HG03103 (cell line): ENCODE data around the gene KIF27.
"Not testable (repeated sequence)": the region's sequence is repeated elsewhere in the genome, so short reads cannot be mapped to it uniquely, and the experiment has no call there.

Source experiments
- ATAC-seq: cut with Tn5 transposase; IDR thresholded peaks from one replicate; pipeline ENCODE4 v1.9.1; 2021; ENCODE audit warnings: low read depth; ENCODE audit not compliant: unreplicated experiment

KIF27 gene

DNA sequence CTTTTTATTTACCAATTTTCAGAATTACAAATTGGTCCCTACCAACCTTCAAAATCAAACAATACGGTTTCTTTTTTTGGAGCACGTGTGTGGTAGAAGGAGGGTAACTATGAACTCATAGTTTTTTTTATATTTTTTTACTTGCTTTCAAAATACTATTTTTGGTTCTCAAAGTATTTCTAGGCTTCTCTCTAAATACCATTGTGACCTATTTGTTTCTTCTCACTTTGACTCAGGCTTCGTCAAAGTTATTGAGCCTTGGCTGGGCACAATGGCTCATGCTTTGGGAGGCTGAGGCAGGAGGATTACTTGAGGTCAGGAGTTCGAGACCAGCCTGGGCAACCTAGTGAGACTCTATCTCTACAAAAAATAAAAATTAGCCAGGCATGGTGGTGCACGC, 11.6 kb upstream of the KIF27 start:
- ATAC-seq, result no peak

DNA sequence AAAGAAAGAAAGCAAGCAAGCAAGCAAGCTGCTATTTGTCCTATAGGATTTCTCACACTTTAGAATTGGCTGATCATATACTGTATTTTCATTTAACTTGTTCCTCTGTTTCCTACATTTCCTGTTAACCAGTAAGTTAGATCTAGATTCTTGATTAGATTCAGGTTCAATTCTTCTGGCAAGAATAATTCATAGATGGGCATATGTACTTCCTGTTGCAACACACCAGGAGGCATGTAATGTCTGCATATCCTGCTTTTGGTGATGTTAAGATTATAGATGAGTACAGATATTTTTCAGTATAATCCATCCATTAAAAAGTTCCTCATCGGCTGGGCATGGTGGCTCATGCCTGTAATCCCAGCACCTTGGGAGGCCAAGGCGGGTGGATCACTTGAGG, 10.8 kb upstream of the KIF27 start:
- ATAC-seq, result no peak

DNA sequence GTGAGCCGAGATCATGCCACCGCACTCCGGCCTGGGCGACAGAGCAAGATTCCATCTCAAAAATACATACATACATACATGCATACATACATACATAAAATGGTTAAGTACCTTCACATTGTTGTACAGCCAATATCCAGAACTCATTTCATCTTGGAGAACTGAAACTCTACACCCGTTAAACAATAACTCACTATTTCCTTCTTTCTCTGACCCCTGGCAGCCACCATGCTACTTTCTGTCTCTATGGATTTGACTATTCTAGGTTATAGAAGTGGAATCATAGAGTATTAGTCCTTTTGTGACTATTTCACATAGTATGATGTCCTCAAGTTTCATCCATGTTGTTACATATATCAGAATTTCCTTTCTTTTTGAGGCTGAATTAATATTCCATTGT, 9.6 kb upstream of the KIF27 start:
- no peak for ATAC-seq

DNA sequence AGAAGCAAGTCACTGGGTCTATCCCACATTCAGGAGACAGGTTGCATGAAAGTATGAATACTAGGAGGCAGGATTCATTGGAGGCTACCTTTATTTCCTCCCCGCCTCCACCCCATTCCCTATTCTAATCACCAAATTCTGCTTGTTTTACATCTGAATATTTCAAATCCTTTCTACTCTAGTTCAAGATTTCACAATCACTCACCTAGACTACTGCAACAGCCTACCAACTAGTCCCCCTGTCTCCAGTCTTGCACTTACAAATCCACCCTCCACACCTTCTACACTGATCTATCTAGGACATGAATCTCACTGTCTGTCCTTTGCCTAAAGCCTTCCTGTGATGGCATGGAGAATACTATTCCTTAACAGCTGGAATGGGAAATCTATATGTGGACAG, 6.4 kb upstream of the KIF27 start:
- ATAC-seq, result no peak

DNA sequence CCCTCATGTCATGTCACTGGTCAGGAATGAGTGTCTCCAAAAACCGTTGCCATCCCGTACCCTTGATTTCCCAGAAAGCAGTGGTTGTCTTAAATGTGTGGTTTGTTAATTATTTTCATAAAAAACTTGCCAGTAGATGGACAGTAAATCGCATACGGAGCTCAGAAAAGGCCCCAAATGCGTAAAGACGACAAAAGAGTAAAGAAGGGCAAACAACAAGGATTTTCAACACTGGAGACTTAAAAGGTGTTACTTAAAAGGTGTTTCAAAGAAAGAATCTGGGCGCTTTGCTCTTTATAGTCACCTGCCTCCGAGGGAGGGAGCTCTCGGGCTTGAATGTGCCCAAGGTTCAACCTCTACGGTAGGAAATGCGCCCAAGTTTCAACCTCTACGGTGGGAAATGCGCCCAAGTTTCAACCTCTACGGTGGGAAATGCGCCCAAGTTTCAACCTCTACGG, 734 bp downstream of the KIF27 start:
- ATAC-seq, result peak; percentile 31

DNA sequence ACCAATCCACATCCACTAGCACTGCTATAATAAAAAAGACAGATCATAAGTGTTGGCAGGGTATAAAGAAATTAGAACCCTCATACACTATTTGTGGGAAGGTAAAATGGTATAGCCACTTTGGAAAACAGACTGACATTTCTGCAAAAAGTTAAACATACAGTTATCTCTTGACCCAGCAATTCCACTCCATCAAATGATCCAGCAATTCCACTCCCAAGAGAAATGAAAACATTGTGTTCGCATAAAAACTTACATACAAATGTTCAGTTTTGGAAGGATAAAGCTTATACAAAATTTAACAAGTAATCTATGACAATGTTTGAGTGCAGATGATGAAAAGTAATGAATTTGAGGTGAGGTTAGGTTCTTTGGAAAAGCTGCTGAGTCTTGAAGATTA, 2.1 kb downstream of the KIF27 start:
- no peak for ATAC-seq

DNA sequence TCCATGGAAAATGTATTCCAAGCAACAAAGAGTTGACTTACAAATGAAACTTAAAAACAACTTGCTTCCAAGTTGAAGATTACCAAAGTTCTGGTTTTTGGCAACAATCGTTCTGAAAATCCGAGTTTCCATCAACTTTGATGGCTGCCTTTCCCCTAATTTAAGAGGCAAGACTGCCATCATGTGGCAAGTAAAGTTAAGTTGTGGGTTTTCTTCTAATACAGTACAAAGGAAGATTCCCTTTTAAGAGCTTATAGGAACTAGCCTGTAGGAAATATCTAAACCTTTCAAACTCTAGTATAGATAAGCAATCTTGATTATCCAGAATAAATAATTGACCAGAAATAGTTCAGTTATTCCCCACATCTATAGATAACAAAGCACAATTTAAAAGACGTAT, 9.0 kb downstream of the KIF27 start:
- not testable (repeated sequence) for ATAC-seq

DNA sequence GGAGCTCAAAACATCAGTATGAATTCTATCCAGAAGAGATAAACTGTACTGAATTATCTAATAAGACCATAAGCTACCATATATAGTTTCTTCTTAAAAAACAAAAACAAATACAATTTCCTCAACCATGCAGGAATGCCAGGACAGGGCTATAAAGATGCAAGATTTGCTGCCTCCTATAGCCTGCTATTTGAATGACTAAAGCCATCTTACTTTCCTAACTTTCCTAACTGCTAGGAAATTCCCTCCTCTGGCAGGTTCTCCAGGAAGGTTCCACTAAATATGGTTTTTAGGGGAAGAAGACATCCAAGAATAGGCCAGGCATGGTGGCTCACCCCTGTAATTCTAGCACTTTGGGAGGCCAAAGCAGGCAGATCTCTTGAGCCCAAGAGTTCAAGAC, 15.1 kb downstream of the KIF27 start:
- no peak for ATAC-seq

DNA sequence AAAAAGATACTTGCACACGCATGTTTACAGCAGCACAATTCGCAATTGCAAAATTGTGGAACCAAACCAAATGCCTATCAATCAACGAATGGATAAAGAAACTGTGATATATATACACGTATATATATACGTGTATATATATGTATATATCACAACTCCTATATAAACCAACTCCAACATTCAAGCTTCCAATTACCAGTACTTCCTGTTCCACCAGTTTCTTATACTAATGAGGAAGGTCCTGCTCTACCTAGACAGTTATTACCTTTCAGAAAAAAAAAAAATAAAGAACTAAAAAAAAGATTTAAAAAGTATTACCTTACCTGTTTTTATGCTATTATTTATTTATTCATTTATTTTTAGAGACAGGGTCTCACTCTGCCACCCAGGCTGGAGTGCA, 20.6 kb downstream of the KIF27 start:
- not testable (repeated sequence) for ATAC-seq

DNA sequence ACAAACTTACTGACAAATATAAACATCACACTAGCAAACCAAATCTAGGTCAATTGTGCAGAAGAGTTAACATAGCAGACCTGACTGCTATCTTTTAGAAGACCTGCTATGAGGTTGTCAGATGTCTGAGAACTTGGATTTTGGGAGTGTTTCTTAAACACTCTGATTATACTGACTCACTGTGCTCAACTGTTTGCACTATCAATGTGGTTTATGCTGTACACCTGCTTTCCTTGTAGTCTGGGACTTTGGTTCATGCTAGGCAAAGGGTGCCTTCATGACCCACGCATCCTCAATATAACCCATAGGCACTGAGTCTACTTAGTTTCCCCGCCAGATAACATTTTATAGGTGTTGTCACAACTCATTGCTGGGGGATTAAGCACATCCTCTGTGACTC, 26.9 kb downstream of the KIF27 start:
- not testable (repeated sequence) for ATAC-seq

DNA sequence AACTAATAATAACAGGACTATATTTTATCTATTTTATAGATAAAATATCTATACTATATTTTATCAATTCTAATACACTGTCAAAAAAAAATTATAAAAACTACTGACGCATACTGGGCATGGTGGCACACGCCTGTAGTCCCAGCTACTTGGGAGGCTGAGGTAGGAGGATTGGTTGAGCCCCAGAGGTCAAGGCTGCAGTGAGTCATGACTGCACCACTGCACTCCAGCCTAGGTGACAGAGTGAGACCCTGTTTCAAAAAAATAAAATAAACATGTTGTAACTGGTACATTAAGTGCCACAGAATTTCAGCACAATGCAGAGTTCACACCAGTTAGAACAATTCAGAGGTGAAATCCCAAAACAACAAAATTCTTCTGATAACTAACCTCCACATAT, 34.7 kb downstream of the KIF27 start:
- not testable (repeated sequence) for ATAC-seq

DNA sequence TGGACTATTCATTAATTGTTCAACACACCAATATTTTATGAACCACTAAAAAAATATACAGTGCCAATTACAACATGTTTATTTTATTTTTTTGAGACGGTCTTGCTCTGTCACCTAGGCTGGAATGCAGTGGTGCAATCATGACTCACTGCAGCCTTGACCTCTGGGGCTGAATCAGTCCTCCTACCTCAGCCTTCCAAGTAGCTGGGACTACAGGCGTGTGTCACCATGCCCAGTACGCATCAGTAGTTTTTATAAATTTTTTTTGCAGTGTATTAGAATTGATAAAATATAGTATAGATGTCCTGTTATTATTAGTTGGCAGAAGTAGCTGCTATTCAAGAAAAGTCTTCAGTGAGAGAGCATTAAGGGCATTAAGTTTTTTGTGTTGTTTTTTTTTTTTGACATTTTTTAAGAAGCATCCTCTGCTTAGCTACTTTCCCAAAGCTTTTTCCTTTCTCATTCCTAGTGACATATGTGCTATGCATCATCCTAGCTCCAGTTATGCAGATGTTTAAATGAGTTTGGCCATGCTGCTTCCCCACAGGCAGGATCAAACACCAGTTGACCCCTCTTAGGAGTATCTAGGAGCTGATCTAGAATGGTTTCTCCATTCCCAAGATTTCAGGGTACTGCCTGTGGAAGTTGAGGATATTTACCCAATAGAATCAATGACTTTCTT, 35.5 kb downstream of the KIF27 start:
- not testable (repeated sequence) for ATAC-seq

DNA sequence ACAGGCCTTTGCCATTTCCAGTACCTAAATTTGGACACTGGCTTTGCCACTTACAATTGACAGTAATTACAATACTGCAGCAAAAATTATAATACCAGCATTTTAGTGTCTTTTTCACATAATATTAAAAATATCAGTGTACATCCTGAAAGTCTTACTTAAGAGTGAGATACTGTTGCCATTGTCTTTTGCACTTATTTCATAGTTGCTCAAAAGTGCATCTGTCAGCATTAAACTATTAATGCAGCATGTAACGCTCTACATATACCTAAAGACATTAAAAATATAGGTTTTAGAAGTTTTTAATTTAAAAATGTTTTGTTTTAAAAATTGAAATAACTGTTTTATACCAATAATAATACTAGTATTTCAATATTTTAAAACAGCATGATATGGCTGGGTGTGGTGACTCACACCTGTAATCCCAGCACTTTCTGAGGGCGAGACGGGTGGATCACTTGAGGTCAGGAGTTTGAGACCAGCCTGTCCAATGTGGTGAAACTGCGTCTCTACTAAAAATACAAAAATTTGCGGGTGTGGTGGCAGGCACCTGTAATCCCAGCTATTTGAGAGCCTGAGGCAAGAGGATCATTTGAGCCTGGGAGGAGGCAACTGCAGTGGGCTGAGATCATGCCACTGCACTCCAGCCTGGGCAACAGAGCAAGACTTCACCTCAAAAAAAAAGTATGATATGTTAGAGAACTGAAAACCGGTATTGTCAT, 39.4 kb downstream of the KIF27 start:
- ATAC-seq, result not testable (repeated sequence)

DNA sequence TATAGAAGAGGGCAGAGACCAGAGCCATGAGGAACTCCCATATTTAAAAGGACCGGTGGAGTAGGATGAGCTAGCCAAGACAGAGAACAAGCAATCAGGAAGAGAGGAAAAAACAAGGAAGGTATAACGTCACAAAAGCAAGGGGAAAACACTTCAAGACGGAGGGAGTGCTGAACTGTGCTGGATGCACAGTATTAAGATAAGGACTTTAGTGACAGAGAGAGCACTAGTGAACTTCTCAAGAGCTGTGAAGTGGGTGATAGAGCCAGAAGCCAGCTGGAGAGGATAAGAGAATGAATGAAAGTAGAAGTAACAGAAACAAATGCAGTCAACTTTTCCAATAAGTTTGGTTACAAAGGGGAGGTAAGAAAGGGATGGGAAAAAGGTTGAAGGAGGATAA, 45.7 kb downstream of the KIF27 start:
- not testable (repeated sequence) for ATAC-seq

DNA sequence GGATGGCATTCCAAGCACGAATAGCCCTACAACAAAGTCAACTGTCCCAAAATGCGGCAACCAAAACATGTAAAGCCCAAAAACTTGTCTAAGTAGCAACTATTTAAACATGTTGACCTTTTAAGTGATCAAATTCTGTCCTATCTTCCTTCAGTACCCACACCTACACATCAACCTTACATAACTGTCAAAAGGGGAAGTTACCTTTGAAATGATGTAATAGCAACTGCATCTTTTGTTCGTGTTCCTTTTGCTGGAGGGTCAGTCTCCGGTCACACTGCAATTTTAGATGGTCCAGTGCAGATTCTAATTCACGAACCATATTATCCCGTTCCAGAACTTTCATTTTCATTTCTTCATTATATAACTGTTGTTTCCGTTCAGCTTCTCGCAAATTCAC, 71.3 kb downstream of the KIF27 start:
- ATAC-seq, result not testable (repeated sequence)

DNA sequence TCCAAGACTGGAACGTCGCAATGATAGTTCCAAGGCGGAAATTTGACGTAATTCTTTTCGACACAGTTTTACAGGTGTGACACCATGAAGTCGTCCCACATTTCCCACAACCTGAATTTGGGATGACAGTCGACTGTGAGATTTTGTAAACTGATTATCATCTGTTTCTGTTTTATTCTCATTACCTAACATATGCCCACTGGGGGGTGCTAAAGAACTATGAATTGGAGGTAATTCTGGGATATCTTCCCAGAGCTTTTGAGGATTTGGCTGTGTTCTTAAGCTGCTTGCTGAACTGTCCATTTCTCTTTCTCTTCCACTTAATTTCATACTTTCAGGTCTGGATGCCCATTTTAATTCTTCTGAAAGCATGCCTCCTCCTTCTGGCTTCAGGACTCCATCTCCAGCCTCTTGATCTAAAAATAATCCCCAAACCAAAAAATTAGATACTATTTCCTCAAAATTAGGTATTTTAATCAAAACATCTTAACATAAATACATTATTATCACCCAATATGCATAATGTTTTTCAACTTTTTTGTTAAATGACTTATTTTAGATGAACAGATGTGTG, 84.1 kb downstream of the KIF27 start:
- not testable (repeated sequence) for ATAC-seq

DNA sequence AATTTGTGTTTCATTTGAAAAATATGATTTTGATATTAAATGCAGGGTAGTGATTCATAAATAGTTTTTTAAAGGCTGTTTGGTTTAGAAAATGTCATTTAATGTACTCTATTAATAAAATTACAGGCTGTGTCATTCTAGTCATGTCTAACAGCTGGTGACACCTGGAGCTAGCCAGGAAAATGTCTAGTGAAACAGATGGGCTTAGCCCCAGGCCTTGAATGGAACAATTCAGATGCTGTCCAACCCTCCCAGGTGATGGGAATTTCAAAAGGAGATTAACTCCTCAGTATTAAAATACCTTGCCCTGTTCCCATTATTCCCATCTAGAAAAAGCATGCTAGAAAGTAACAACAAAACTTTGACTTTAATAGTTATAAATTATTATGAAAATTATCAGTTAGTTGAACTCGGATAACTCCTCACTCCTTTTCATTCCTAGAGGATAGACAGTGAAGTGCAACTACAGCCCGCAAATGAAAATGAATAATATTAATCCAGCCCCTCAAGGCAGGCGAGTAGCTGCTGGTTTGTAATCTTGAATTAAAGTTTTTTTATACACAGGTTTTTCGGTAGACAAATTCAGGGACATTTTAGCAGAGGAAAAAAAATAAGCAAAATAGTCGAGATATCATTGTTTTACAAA, 90.7 kb downstream of the KIF27 start:
- ATAC-seq, result not testable (repeated sequence)

DNA sequence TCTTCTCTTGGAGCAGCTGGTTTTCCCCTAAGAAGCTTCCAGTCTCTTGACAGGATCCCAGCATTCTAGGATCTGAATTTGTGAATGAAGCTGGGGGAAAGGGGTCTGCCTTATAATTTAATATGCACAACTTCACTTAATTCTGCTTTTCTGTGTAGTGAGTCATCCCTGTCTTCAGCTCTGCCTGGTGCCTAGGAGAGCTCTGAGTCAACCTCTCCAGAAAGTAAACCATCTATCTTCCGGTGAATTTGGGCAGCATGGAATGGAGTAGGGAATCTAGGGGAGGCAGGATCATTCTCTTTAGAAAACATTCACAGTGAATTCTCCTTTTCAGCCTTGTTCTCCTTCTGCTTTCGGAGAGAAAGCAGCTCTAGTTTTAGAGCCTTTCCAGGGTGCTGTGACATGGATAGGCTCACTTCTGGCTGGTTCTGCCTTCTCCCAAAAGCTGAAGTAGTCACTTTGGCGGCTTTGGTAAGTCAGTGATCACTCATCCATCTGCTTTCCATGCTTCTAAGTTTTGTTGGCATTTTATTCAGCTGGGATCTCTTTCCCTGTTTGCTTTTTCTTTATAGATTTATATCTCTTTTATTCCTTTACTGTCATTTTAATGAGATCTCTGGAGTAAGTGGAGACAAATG, 96.1 kb downstream of the KIF27 start:
- not testable (repeated sequence) for ATAC-seq

DNA sequence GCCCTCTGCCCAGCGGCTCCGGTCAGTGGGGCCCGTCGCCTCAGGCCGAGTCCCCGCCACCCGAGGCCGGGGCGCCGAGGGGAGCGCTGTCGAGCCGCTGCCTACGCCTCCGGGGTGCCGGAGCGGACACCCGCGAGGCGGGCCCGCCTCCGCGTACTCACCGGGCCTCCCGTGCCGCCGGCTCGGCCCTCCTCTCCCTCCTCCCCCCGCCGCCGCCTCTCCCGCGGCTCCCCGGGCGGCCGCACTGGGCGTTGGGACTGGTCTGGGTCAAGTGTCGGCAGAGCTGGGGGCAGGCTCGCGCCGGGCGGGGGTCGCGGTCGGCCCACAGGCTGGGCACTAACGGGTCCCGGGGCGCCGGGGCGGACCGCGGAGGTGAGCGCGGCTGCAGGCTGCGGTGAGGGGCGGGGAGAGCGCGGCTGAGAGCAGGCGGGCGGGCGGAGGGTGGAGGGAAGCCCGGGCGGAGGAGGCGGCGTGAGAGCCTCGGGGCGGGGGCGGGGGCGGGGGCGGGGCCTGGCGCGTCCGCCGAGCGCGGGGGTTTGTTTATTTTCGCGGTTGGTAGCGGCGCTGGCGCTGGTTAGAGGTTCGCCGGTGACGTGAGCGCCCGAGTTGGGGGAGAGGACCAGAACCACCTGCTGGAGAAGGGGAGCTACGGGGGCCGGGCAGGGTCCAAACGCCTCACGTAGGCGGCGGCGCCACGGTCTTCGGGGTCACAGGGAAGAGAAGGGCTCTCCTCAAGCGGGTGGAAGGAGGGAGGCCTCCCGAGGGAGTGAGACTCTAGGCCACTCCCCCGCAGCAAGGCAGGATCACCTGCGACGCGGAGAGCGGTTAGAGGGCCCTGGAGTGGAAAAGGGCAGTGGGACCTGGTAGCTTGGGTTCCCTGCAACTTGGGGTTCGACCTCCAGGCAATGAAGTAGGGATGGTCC, 103.6 kb downstream of the KIF27 start, which contains the start of gene GKAP1:
TSS of gene GKAP1 (minus strand) at position 414 of the 923 bp plus-strand sequence. CDS start 11,252 bp downstream, outside the sequence.
- ATAC-seq, result peak; percentile 71

DNA sequence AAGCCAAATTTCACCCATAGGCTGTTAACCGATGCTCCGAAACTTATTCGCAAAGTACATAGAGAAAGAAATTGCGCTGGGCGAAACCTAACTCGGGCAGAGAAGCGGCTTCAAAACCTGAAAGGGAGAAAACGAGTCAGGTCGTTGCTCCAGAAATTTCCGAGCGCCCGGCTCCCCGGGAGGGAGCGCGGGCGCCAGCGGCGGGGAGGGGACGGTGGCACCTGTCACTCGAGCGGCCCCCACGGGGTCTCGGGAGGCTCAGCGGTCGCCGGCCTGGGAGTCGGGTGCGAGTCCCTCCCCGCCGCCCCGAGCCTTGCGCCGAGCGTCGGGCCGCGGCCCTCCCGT, 104.2 kb downstream of the KIF27 start:
- not testable (repeated sequence) for ATAC-seq
